ENCODE results near the gene CEMP1.
"Not testable (repeated sequence)": the region's sequence is repeated elsewhere in the genome, so short reads cannot be mapped to it uniquely, and the experiment has no call there.

CEMP1 gene

DNA sequence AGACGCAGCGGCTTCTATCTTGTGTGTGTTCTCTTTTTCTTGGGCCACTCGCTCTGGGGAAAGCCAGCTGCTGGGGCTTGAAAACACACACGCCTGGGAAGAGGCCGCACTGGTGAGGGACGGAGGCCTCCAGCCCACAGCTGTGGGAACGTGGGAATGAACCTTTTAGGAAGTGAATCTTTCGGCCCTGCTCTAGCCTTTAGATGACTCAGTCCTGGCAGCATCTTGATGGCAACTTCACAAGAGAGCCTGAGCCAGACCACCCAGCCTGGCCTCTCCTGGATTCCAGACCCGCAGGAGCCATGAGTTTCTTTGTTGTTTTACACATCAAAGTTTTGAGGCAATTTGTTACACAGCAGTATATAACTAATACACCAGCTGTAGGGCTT lies 4.4 kb upstream of the CEMP1 start:
- DNase-seq (ENCODE audit: low read depth), result no peak

DNA sequence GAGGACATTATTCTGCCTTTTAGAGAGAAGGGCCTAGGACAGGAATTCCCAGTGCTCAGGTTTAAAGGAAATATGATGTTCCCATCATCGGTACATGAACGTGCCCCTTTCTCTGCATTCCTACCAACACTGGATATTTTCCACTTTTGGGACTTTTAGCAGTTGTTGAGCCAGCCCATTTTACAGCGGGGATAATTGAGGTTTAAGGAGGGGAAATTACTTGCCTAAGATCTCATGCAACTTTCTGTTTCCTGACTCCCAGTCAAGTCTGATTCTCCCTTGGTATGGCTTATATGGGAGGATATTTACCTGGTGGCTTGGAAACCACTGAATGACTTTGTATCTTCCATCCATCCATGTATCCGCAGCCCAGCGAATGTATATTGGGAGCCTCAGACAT lies 3.1 kb upstream of the CEMP1 start:
- not testable (repeated sequence) for DNase-seq (ENCODE audit: low read depth)

DNA sequence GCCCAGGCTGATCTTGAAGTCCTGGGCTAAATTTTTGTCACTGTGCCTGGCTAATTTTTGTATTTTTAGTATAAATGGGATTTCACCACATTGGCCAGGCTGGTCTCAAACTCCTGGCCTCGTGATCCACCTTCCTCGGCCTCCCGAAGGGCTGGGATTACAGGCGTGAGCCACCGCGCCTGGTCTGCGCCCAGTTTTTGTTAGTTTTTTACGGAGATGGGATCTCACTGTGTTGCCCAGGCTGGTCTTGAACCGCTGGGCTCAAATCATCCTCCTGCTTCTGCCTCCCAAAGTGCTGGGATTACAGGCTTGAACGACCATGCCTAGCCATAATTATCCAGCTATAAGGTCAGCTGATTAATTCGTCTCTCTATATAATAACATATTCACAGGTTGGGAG lies 2.7 kb upstream of the CEMP1 start:
- no peak for DNase-seq (ENCODE audit: low read depth)

- DNase-seq (ENCODE audit: low read depth), result not testable (repeated sequence)
Observed at GRCh38 chr16:2533142-2533755, 2.0 kb upstream of the CEMP1 start.

GRCh38 chr16:2532494-2533141 lies 1.4 kb upstream of the CEMP1 start:
- peak; percentile 38 for DNase-seq (ENCODE audit: low read depth)

- DNase-seq (ENCODE audit: low read depth), result peak; percentile 97
Observed at GRCh38 chr16:2531696-2532493, 687 bp upstream of the CEMP1 start.

GRCh38 chr16:2530629-2531318 lies 434 bp downstream of the CEMP1 start:
- no peak for DNase-seq (ENCODE audit: low read depth)

- no peak for DNase-seq (ENCODE audit: low read depth)
Observed at GRCh38 chr16:2529961-2530628, 1.1 kb downstream of the CEMP1 start.

DNA sequence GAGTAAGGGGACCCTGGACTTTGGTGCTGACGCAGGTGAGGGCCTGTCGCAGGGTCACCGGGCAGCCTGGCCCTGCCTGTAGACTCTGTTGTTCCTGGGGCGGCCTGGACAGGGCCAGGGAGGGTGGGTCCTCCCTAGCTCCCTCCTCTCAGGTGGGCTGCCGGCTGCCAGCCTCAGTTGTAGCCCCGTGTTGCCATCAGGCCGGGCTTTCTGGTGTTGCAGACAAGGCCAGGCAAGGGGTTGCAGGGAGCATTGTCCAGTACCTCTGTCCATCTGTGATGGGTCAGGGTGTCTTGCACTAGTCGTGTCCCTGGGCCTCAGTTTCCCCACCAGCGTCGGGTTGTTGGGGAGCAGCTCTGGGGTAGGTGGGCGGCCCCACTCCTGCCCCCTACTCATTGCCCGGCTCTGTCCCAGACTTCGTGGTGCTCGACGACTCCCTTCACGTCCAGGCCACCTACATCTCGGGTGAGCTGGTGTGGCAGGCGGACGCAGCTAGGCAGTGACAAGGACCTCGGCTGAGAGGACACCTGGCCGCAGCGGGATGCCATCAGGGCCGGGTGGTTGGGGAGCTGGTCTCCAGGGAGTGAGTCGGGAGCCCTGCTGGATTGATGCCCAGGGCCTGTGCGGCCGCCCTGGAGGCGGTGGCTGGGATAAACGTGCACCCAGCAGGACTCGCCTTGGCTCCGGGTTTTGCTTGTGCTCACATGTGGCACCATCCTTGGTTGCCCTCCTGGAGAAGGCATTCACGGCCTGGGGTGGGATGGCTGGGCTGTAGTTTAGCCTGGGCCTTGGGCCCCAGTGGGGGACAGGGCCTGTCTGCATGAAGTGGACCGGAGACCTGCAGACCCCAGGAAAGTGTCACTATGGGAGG lies 1.9 kb downstream of the CEMP1 start:
- DNase-seq (ENCODE audit: low read depth), result no peak

- no peak for DNase-seq (ENCODE audit: low read depth)
Observed at GRCh38 chr16:2528161-2529060, 2.8 kb downstream of the CEMP1 start.

- no peak for DNase-seq (ENCODE audit: low read depth)
Observed at GRCh38 chr16:2527784-2528100, 3.5 kb downstream of the CEMP1 start.

DNA sequence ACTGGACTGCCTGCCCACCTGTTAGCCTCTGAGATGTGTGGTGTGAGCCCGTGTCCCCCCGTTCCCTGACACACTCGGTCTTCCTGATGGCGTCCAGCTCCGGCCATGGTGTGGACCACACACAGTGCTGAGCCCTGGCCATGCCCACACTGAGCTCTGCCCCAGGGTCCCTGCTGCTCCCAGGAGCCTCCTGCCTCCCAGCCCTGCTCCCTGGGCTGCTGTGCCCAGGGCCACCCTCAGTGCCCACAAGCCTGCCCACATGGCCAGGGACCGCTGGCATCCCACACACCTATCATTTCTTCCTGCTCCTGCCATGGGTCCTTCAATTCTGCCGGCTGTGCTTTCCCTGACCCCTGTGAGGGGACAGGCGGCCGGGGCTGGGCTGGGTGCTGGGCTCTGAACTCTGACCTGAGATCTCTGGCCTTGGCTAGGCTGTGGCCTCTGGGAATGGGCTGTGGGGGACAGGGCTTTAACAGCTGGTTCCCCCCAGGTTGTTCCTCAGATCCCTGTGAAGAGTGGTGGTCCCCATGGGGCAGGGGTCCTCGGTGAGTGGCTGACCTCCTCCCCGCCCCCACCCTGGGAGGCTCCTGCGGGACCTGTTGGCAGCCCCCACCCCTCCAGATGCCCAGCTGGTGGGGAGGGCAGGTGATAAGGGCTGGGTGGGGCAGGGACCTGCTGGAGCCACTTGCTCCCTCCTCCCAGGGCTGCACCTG lies 4.0 kb downstream of the CEMP1 start:
- DNase-seq (ENCODE audit: low read depth), result no peak

- no peak for DNase-seq (ENCODE audit: low read depth)
Observed at GRCh38 chr16:2526135-2526534, 5.1 kb downstream of the CEMP1 start.

DNA sequence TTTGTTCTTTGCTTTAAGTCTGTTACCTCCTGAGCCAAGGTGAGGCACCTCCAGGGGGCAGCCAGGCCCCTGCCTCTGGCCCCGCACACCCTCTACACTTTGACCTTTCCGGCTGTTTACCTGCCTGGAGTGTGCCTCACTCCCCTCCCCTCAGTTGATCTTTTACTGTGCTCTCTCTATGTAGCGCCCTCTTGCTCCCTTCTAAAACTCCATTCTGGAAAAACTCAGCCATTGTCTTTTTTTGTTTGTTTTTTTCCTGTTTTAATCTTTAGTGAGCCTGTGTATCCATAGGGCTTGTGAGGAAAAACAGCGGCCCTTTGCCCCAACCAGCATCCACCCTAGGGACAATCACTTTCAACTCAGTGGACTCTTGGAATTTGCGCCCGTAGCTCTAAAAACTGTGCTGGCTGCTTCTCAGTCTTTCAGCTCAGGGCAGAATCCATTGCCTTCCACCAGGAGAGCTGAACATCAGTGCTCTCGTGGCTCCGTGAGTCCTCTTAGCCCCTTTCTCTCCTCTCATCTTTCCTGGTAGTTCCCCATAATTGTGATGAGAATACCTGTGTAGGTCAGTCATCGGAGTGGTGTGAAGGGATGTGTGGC lies 6.8 kb downstream of the CEMP1 start:
- no peak for DNase-seq (ENCODE audit: low read depth)

GRCh38 chr16:2523801-2524231 lies 7.4 kb downstream of the CEMP1 start:
- DNase-seq (ENCODE audit: low read depth), result no peak

- DNase-seq (ENCODE audit: low read depth), result peak; percentile 33
Observed at GRCh38 chr16:2520784-2521531, 10.2 kb downstream of the CEMP1 start.

- peak; percentile 82 for DNase-seq (ENCODE audit: low read depth)
Observed at GRCh38 chr16:2520097-2520783, 11.0 kb downstream of the CEMP1 start, which contains the start of gene AMDHD2. Gene AMDHD2, plus strand, starts transcription at chr16:2520371. Its CDS starts 88 bp downstream, at chr16:2520459.

DNA sequence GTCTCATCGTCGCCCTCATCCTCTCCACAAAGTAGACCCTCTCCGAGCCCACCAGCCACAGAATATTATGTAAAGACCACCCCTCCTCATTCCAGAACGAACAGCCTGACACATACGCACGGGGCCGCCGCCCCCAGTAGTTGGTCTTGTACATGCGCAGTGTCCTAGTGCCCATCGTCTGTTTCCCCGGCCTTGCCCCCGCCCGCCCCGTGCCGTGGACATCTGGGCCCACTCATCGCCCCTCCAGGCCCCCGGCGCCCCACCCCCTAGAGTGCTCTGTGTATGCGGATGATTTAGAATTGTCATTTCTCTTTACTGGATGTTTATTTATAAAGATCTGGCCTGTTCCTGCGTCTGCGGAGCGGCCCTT lies 11.5 kb downstream of the CEMP1 start:
- DNase-seq (ENCODE audit: low read depth), result no peak

Data from activated T-helper 9 cell treated with anti-CD3 and anti-CD28 coated beads, Interleukin-2, amount 50 U/mL, for 16 hours (primary cell).